ENCODE data around the gene FPR3.
A peak's percentile ranks its signal among the peaks of the same experiment; 100 is the strongest.
"Not testable (repeated sequence)": the region's sequence is repeated elsewhere in the genome, so short reads cannot be mapped to it uniquely, and the experiment has no call there.

The FPR3 gene

GRCh38 chr19:51784109-51784785 lies 10.7 kb upstream of the FPR3 start:
- DNase-seq: no peak

GRCh38 chr19:51784922-51785690 lies 9.9 kb upstream of the FPR3 start:
- DNase-seq: no peak

DNA sequence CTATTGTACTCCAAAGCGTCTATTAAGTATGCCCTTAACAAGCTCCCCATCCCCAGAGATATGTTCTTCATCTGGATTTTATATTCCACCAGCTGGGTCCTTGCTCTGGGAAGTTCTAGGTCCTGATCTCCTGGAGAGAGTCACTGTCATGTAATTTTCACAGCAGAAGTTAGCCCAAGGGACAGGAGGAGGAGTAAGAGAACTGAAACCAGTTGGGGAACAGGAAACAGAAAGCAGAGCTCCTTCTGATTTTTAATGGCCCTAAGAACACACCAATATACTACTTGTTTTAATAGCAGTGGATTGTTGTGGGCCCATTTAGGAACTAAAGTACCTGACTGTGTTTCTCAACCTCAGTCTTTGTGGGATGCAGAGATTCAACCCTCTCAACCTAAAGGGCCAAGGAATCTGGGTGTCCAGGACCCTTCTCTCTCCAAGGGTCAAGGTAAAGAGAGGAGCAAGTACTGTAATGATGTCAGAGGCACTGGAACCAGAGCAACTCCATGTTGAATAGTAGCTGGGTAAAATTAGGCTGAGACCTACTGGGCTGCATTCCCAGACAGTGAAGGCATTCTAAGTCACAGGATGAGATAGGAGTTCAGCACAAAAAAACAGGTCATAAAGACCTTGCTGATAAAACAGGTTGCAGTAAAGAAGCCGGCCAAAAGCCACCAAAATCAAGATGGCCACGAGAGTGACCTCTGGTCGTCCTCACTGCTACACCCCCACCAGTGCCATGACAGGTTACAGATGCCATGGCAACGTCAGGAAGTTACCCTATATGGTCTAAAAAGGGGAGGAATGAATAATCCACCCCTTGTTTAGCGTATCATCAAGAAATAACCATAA lies 8.1 kb upstream of the FPR3 start:
- DNase-seq: no peak

- DNase-seq: no peak
These were observed 6.9 kb upstream of the FPR3 start for GRCh38 chr19:51788029-51788428.

DNA sequence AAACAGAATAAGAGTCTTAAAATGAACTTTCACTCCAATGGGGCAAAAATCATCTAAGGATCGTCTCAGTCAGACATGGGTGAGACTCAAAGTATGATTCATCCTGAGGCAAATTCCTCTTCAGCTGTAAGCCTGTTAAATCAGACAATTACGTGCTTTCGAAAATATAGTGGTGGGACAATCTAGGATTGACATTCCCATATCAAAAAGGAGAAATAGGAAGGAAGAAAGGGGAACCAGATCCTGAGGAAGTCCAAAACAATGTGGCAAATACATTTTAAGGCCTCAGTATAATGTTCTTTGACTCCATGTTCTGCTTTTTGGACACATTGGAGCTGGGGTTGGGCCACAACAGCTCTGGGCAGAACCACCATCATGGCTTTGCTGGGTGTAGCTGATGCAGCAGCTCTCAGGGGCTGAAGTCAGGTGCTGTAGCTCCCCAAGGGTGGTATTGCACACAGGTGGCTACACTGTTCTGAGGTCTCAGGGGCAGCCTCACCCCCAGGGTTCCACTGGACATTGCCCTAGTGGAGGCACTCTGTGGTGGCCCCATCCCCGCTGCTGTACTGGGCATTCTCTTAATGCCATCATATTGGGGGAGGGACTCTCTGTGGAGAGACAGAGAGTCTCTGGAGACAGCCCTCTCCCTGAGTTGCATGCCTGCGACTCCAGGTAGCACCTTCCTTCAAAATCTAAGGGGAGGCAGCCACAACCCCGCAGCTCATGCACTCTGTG lies 5.7 kb upstream of the FPR3 start:
- DNase-seq: no peak

- no peak for DNase-seq
These were observed 2.0 kb upstream of the FPR3 start for GRCh38 chr19:51792932-51793331.

- no peak for DNase-seq
These were observed 963 bp upstream of the FPR3 start for GRCh38 chr19:51793994-51794393.

- no peak for DNase-seq
These were observed 1.3 kb downstream of the FPR3 start for GRCh38 chr19:51796195-51796679.

DNA sequence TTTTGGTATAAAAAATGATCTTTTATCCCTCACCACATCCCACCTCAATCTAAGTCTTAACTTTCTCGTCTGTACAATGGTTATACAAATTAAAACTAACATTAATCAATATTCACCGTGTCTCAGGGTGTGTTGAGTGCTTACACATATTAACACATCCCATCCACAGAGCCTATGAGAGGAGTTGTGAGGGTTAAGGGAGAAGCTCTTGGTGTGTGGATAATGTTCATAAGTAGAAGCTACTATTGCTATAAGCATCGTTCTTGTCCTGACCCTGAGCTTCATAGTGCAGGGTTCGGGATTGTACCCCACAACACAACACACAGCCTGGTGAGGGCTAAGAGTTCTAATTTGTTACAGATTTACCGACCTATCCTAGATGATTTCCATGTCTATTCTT lies 2.5 kb downstream of the FPR3 start:
- no peak for DNase-seq

- DNase-seq: no peak
These were observed 3.1 kb downstream of the FPR3 start for GRCh38 chr19:51798062-51798461.

GRCh38 chr19:51799034-51799773 lies 4.2 kb downstream of the FPR3 start:
- DNase-seq: peak; percentile 21 to 35

- no peak for DNase-seq
These were observed 5.0 kb downstream of the FPR3 start for GRCh38 chr19:51799774-51800472.

DNA sequence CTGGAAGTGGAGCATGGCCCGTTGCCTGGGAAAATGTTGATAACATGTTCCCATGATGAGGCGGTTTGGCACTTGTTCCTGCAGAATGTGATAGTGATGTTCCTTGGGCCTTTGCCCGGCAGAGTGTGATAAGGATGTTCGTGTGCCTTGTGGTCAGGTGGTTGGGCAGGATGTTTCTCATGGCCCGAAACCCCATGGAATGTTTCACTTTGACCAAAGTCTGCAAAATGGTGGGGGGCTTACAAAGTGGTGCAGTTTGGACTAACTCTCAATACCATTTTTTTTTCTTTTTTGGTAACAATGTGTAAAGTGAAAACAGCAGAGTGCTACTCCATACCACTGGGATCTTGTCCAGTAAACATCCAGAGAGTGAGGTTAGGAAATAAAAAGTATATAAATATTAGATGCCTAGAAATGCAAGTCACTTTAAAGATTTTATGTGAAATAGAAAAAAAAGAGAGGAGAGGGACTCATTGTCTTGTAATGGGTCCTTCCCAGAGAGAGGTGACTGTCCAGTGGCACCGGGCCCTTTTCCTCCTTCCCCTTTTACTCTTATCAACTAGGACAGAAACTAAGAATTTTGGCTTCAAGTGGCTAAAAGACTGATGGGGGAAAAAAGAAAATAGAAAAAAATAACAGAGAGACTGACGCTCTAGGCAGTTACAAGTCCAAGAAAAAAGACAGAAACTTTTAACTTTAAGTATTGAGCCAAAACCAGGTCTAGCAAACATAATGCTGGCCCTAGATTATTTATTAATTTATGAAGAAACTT lies 5.7 kb downstream of the FPR3 start:
- no peak for DNase-seq

DNA sequence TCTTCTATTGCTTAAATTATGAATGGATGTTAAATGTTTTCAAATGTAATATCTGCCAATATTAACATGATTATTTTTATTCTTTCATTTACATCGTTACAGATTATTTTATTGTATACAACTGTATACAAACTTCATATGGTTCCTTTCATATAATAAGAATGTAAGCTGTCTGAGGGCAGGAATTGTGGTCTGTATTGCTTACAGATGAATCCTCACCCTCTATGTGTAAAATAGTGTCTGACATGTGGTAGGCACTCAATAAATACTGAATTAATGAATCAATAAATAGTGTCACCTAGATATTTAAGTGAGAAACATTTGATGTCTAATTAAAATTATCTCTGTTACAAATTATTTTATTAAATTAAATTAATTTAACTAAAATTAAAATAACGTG lies 7.8 kb downstream of the FPR3 start:
- DNase-seq: no peak

GRCh38 chr19:51803519-51803918 lies 8.6 kb downstream of the FPR3 start:
- no peak for DNase-seq

DNA sequence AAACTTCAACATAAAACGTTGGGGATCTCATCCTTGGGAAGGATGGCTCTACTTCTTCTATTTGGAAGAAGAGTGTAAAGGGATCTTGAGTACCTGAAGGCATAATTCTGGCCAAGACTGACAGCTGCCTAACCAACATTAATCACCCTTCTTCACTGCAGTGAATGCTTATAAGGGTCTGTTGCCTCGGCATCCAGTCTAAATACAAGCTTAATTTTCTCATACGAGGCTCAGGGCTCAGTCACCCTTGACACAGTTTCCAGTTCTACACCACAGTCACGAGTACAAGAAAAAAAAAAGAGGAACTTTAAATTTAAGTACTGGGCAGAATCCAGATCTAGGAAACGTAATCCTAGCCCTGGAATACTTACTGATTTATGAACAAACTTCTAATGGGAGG lies 9.0 kb downstream of the FPR3 start:
- no peak for DNase-seq

- DNase-seq: not testable (repeated sequence)
These were observed 9.8 kb downstream of the FPR3 start for GRCh38 chr19:51804789-51805188.

GRCh38 chr19:51805396-51805795 lies 10.4 kb downstream of the FPR3 start:
- not testable (repeated sequence) for DNase-seq

GRCh38 chr19:51806571-51806970 lies 11.6 kb downstream of the FPR3 start:
- DNase-seq: not testable (repeated sequence)

GRCh38 chr19:51807111-51807701 lies 12.2 kb downstream of the FPR3 start:
- DNase-seq: no peak
